K562 (cell line): Measurements from ENCODE around the gene CPB1. TPM values are rescaled to one million over a fixed set of nuclear protein-coding genes. Genes with fewer than 3 reads are reported as not detected.

Source experiments
- ATAC-seq: fragments of 200-7000 bp; cut with Tn5 transposase; 3 replicates; pipeline ENCODE4 v1.9.1; 2020; ENCODE audit warnings: moderate library complexity
- BruUV-seq: library from RNA; stranded (reverse); fragments of 400-500 nt; replicated peaks from 2 replicates; lab custom pipeline; 2021; lab: Mats Ljungman, UMichigan
- CTCF ChIA-PET: fragments of 300-600 bp; formaldehyde crosslinking; extraction: SDS; loops from one replicate; lab custom pipeline; 2021; ENCODE audit warnings: low intra/inter-chr PET ratio; lab: Yijun Ruan, JAX
- POLR2A ChIA-PET: fragments of 300-600, 350-650 bp; sonication (Branson Sonifier 250); formaldehyde crosslinking; extraction: SDS; loops from one replicate; lab custom pipeline; 2021; ENCODE audit warnings: antibody characterized with exemption, inconsistent platforms; lab: Yijun Ruan, JAX
- DNase-seq, 4 experiments: peaks; one replicate each; pipeline versions ENCODE4 v3.0.0 to v3.0.0-alpha.2; 2011 to 2018; ENCODE audit warnings: low spot score in 3 of 4, mixed read lengths in 3 of 4; ENCODE audit errors: extremely low read depth in 1 of 4
- FAIRE-seq: peaks from 2 replicates; lab custom pipeline; 2011; peaks lifted over from hg19 to GRCh38; lab: Jason Lieb, UNC
- H2AFZ ChIP-seq: 2 replicates; pipeline ENCODE4 v1.6.0; 2011; ENCODE audit warnings: low read depth, low read length, control low read depth, inconsistent platforms
- H3K27ac ChIP-seq: fragments of 200-600 bp; 3 replicates; pipeline ENCODE4 v1.8.0; 2011; ENCODE audit warnings: low read depth, mild to moderate bottlenecking, control low read depth, inconsistent platforms, low read length, moderate library complexity, mixed read lengths; ENCODE audit errors: extremely low read depth
- H3K27me3 ChIP-seq, 2 experiments: fragments of 300-600 bp in 1 of 2; 2 replicates in 1 of 2; 3 replicates in 1 of 2; pipeline versions ENCODE4 v1.6.0 to v1.8.0; 2011; ENCODE audit warnings: inconsistent platforms in 2 of 2, low read length in 2 of 2, mild to moderate bottlenecking in 1 of 2, mixed read lengths in 1 of 2, moderate library complexity in 1 of 2; ENCODE audit not compliant: control insufficient read depth in 2 of 2, insufficient read depth in 2 of 2
- H3K36me3 ChIP-seq: fragments of 300-600 bp; 3 replicates; pipeline ENCODE4 v1.8.0; 2011; ENCODE audit warnings: mild to moderate bottlenecking, low read length, inconsistent platforms; ENCODE audit not compliant: control insufficient read depth, insufficient read depth
- H3K4me1 ChIP-seq, 2 experiments: fragments of 200-600 bp in 1 of 2; replicated peaks in 1 of 2; 2 replicates in 1 of 2; 3 replicates in 1 of 2; pipeline versions ENCODE4 v1.5.1 to v1.8.0; 2011; ENCODE audit warnings: inconsistent platforms in 2 of 2, low read length in 2 of 2, mild to moderate bottlenecking in 1 of 2, mixed read lengths in 1 of 2, moderate library complexity in 1 of 2; ENCODE audit not compliant: control insufficient read depth in 2 of 2, insufficient read depth in 2 of 2
- H3K4me2 ChIP-seq: 2 replicates; pipeline ENCODE4 v1.6.1; 2011; ENCODE audit warnings: low read length, control low read depth, inconsistent platforms, mixed read lengths; ENCODE audit not compliant: insufficient read depth
- H3K4me3 ChIP-seq: fragments of 200-600 bp; sonication (generic), shearing (Covaris generic); 2 replicates; pipeline ENCODE4 v1.5.1; 2016; ENCODE audit warnings: control low read depth, inconsistent platforms
- H3K79me2 ChIP-seq: fragments of 200-600 bp; 3 replicates; pipeline ENCODE4 v1.8.0; 2011; ENCODE audit warnings: low read length, inconsistent platforms; ENCODE audit not compliant: control insufficient read depth, insufficient read depth
- H3K9ac ChIP-seq, 2 experiments: 2 replicates each; pipeline versions ENCODE4 v1.6.0 to v1.6.1; 2011; ENCODE audit warnings: low read depth in 2 of 2, low read length in 2 of 2, control low read depth in 1 of 2, inconsistent platforms in 1 of 2, mild to moderate bottlenecking in 1 of 2, mixed read lengths in 1 of 2; ENCODE audit not compliant: insufficient read depth in 1 of 2
- H3K9me1 ChIP-seq: one replicate; pipeline ENCODE4 v1.6.0; 2011; ENCODE audit warnings: inconsistent platforms, mild to moderate bottlenecking, low read length, moderate library complexity; ENCODE audit not compliant: control insufficient read depth, insufficient read depth
- H3K9me3 ChIP-seq: replicated peaks from 2 replicates; pipeline ENCODE4 v1.5.1; 2011; ENCODE audit warnings: low read depth, low read length, inconsistent platforms; ENCODE audit not compliant: control insufficient read depth, insufficient read depth
- H4K20me1 ChIP-seq: replicated peaks from 2 replicates; pipeline ENCODE4 v1.6.1; 2011; ENCODE audit warnings: low read length, inconsistent platforms, mixed read lengths; ENCODE audit not compliant: control insufficient read depth, insufficient read depth
- DMBX1 ChIP-seq: fragments of 250-450 bp; sonication (Bioruptor Pico); IDR thresholded peaks from 2 replicates; pipeline ENCODE4 v1.8.0; 2022; ENCODE audit warnings: inconsistent platforms, mild to moderate bottlenecking, moderate library complexity, borderline replicate concordance
- E2F3 ChIP-seq: fragments of 250-450 bp; sonication (Bioruptor Pico); IDR thresholded peaks from 2 replicates; pipeline ENCODE4 v1.4.0; 2020; ENCODE audit warnings: mild to moderate bottlenecking
- FOXK2 ChIP-seq, 2 experiments: fragments of 450-650 bp; IDR thresholded peaks in 1 of 2; conservative IDR thresholded peaks in 1 of 2; 2 replicates each; pipeline ENCODE4 v1.6.1; 2016; ENCODE audit warnings: low read depth in 2 of 2, mild to moderate bottlenecking in 1 of 2
- RHOXF2B ChIP-seq: fragments of 250-450 bp; sonication (Bioruptor Pico); conservative IDR thresholded peaks from 2 replicates; pipeline ENCODE4 v1.5.1; 2021
- SIN3B ChIP-seq: fragments of 450-650 bp; IDR thresholded peaks from 2 replicates; pipeline ENCODE4 v1.6.1; 2017; ENCODE audit warnings: low read depth, mild to moderate bottlenecking, moderate library complexity
- SMARCE1 ChIP-seq: fragments of 450-650 bp; IDR thresholded peaks from 2 replicates; pipeline ENCODE4 v1.7.1; 2016; ENCODE audit warnings: mild to moderate bottlenecking
- TAL1 ChIP-seq: fragments of 450-650 bp; IDR thresholded peaks from 2 replicates; pipeline ENCODE4 v1.6.1; 2016; ENCODE audit warnings: mild to moderate bottlenecking
- ZBTB1 ChIP-seq: sonication (generic); formaldehyde crosslinking; IDR thresholded peaks from 2 replicates; pipeline ENCODE4 v1.8.1; 2023; ENCODE audit warnings: missing genetic modification reagents, low read depth, mild to moderate bottlenecking, borderline replicate concordance
- ZKSCAN3 ChIP-seq: fragments of 250-450 bp; sonication (Bioruptor Pico); IDR thresholded peaks from 2 replicates; pipeline ENCODE4 v1.4.0; 2020
- ZNF324 ChIP-seq: fragments of 250-450 bp; sonication (Bioruptor Pico); IDR thresholded peaks from 2 replicates; pipeline ENCODE4 v1.4.0; 2020; ENCODE audit warnings: mild to moderate bottlenecking
- WGBS: fragments of 100-300 bp; shearing (Covaris generic); methylation state at CpG from one replicate; pipeline ENCODE4 v1.1.6; 2016; ENCODE audit warnings: low coverage, mixed read lengths; ENCODE audit not compliant: insufficient coverage; ENCODE audit errors: missing lambda C conversion rate; 5-methylcytosine and 5-hydroxymethylcytosine counted together
- in situ Hi-C: fragments of 300-500 bp; cut with MboI; formaldehyde crosslinking; loops from 4 replicates; pipeline ENCODE4 v1.15.0; 2018; ENCODE audit warnings: inconsistent platforms, mixed read lengths
- intact Hi-C: fragments of 100-400 bp; cut with micrococcal nuclease; formaldehyde crosslinking; loops from 2 replicates; pipeline ENCODE4 v1.14.2; 2022
- polyA plus RNA-seq, 8 experiments: library from polyadenylated mRNA; depleted of rRNA in 4 of 8; stranded (reverse) in 5 of 8; unstranded in 3 of 8; fragments of >200 nt; fragmentation: Nextera tagmentation in 2 of 8; fragmentation: Illumina TruSeq in 1 of 8; extraction: Ambion mirVana in 2 of 8; extraction: Trizol in 1 of 8; gene quantifications; 2 replicates each; pipeline versions ENCODE4 v1.2.1 to v1.2.3, GENCODE V29; 2011 to 2014; ENCODE audit warnings: inconsistent platforms in 1 of 8, missing spikeins in 1 of 8
- total RNA-seq, 7 experiments: library from RNA; depleted of rRNA in 6 of 7; stranded (reverse); fragments of >200 nt in 6 of 7; fragmentation: Illumina TruSeq in 2 of 7; extraction: Trizol in 2 of 7; gene quantifications; 2 replicates each; pipeline versions ENCODE4 v1.2.1 to v1.2.3, GENCODE V29; 2011 to 2021; ENCODE audit warnings: low replicate concordance in 1 of 7

CPB1 gene
- total and polyA plus RNA-seq, 9 of the 15 experiments (the other 6 are each of a cell fraction or from before 2014, with no cell fraction given): 3.7 TPM; not detected in 8

- CTCF ChIA-PET: no interaction called here
- Histone ChIP-seq H3K36me3 (no peaks in the 10 kb centered on the region), H3K4me3 (no peak overlapping the region), H3K27me3 (no peaks in the 10 kb centered on the region), H3K27ac (no peak overlapping the region), H3K79me2 (no peaks in the 10 kb centered on the region), H3K4me1 (no peaks in the 10 kb centered on the region), H4K20me1 (no peaks in the 10 kb centered on the region), H3K4me2 (no peak overlapping the region), H3K9me3 (no peaks in the 10 kb centered on the region), H3K9ac (no peak overlapping the region), H3K9me1 (no peaks in the 10 kb centered on the region), H2AFZ (no peak overlapping the region)
- intact Hi-C loops: no loop called here
- 0% methylated on average over 4 of the region's 4 CpGs for WGBS
- ATAC-seq: no peak
- no peak for DNase-seq
- BruUV-seq: no TSS peak
- POLR2A ChIA-PET: interaction anchor here (0.7 kb wide), 1 partner anchor 758 kb away, joined by 4 read pairs; no protein-coding TSS in a partner anchor
- in situ Hi-C loops: no loop called here
- no peak for FAIRE-seq
- TF ChIP-seq TAL1: no peak
- no peak for TF ChIP-seq ZKSCAN3 (CRISPR knock-in tag)
- TF ChIP-seq ZBTB1: no peak
- no peak for TF ChIP-seq SIN3B
- no peak for TF ChIP-seq FOXK2 (conservative IDR thresholded peaks at IDR 0.05 in 1 of 2, IDR thresholded peaks at IDR 0.05 in 1 of 2; ENCODE audit: low read depth in 2 of 2)
- TF ChIP-seq SMARCE1: no peak
- TF ChIP-seq E2F3: no peak
- no peak for TF ChIP-seq RHOXF2B (CRISPR knock-in tag)
- no peak for TF ChIP-seq DMBX1 (CRISPR knock-in tag)
- TF ChIP-seq ZNF324 (CRISPR knock-in tag): no peak
Observed at GRCh38 chr3:148901987-148902791, 74.6 kb downstream of the CPB1 start.
